LNCAP (cell line): Measurements from ENCODE around the gene NKX2-2.

Experiments
- CTCF ChIP-seq: fragments of 450-650 bp; IDR thresholded peaks from 2 replicates; pipeline ENCODE4 v1.5.1; 2017; ENCODE audit warnings: mild to moderate bottlenecking

NKX2-2 gene

DNA sequence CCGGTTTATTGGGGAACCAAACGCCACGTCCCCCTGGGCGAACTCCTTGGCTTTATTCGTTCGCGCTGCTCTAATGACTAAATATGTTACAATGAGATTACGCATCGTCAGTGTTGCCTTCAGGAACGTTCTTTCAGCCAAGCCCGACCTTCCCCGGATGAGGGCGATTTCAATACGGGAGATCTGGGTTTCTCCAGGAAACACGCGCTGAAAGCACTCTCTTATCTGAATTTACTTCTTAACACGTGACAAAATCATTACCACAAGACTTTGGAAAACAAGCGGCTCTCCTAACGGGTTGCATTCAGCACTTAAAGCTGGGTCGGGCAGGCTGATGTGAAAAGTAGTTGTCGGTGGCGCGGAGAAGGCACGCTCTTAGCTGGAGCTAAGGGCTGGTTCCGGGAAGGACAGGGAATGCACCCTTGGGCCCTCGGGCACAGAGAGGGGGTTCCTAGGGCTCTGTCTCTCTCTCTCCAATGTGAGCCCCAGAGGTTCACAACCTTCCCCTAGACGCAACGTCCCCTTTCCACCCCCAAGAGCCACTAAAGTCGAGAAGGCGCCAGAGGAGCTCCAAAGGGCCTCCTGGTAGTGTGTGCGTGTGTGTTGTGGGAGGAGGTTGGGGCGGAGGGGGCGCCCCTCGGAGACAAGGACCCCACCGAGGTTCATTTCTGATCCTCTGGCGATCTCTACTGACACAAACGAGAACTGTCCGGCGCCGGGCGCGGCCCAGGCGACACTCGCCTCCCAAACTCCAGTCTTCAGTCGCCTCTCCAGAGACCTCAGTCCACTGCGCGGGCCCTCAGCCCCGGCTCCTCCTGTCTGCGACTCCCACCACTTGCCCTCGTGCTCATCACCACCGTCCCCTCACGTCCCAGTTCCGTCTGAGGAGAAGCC lies 7.1 kb upstream of the NKX2-2 start:
- no peak for TF ChIP-seq CTCF

- no peak for TF ChIP-seq CTCF
These were observed 5.3 kb upstream of the NKX2-2 start for GRCh38 chr20:21519136-21519584.

DNA sequence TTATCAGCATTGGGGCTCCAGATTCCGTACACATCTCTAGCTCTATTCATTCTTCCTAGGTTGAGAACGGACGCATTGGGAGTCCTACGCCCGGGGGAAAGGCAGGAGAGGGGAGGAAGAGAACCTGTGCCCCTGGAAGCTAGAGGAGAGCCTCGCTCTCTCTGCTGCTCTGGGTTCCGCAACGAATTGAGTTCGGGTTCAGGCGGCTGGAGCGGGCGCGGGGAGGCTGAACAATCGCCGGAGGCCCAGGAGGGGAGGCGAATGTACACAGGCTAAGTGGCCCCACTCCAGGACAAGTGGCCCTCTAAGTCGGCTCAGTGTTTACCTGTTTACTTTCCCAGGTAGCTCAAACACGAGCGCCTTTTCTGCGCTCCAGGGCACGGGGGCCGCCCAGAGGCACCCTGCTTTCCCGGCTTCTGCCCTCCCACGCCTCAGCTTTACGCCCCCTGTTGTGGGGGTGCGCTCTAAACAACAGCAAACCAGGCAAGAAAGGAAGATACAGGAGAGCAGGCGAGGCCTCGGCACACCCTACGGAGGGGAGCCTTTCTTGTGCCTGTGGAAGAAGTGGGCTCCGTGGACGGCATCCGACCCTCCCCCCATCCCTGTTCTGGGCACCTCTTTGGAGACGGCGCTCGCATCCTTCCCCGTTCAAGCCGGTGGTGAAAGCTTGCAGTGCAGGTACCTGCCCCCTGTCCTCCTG lies 4.6 kb upstream of the NKX2-2 start:
- TF ChIP-seq CTCF: no peak

DNA sequence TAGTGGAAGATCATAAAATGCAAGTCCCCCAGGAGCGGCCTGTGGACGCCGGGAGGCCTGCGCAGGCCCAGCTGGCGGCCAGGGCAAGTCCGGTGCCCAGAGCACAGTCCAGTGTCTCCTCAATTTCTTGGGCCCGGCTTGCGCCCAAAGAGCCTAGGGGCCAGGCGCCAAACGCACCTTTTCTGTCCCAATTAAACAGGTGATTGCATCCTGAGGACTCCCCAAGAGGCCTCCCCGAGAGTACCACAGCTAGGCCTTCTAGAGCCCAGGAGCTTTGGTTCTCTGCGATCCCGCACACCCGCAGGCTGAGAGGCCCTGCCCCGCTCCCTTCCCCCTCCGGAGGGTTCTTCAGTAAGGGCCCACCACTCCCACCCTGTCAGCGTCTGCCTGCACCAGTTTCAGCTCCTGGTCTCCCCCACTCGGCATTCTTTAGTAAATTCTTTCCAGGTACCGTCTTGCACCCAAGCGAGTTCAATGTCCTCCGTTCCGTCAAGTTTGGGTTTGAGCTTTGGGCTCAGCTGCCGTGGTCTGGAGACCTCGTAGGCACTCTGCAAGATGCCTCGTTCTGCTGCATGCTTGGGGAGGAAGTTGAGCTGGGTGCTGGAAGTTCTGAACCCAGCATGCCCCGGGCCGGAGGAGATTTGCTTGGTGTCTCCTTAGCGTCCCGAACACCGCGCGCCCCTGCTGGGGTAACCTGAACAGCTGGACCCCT lies 3.9 kb upstream of the NKX2-2 start:
- TF ChIP-seq CTCF: no peak

DNA sequence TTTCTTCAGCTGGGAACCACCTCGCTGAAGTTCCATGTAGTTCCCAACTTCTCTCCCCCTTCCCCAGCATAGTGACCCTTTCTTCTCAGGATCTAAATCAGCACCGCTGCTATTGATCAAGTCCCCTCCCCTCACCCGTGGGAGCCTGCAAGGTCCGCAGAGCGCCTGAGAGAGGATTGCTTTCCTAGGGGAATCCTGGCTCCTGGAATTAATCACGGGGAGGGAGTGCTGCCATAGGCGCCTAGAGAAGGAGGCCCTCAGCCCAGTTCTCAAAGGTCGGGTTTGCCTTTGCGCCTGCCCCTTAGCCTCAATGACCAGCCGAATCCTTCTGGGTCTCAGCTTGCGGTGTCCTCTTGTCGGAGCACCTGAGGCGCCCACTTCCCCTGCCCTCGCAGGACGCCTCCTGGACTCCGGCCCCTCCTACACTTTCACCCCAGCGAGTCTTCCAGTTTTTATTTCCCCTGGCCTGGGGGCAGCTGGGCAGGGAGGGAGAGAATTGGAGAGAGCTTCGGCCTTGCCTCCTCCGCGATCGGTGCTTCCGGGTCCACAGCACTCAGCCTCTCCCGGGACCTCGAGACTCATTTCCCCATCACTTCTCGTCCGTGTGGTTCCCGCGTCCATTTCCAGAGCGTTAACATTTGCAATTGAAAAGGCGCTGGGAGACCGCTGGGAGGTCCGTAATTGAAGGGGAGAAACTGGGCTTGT lies 3.1 kb upstream of the NKX2-2 start:
- no peak for TF ChIP-seq CTCF

DNA sequence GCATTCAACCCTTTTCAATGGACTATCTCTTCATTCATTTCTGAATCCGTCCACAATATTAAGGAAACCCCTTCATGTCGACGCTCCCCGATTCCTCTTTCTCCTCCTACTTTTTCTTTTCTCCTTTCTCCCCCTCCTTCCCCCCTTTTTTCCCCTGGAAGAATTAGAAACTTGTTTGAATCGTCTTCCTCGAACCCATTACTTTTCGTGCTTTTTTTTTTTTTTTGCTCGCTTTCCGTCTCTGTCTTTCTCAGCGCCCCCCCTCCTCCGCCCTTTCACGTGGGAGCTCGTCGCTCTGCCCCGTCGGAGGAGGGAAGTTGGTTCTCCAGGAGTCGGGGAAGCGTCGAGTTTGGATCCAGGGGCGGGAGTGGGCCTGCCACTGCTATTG lies 2.3 kb upstream of the NKX2-2 start:
- TF ChIP-seq CTCF: no peak
